H1 (cell line): Measurements from ENCODE around the gene CACNA1G. TPM values are rescaled to one million over a fixed set of nuclear protein-coding genes. Genes with fewer than 3 reads are reported as not detected.

Source experiments
- CTCF ChIA-PET: fragments of 300-600 bp; sonication (Branson Sonifier 250); formaldehyde crosslinking; loops from one replicate; lab custom pipeline; 2021; ENCODE audit not compliant: partially characterized antibody; lab: Charles Lee
- POLR2A ChIA-PET: fragments of 300-600 bp; sonication (Branson Sonifier 250); formaldehyde crosslinking; loops from one replicate; lab custom pipeline; 2021; ENCODE audit warnings: inconsistent platforms; ENCODE audit not compliant: partially characterized antibody; lab: Charles Lee
- DNase-seq, 2 experiments: peaks; one replicate each; pipeline versions ENCODE4 v3.0.0 to v3.0.0-alpha.2; 2010 to 2022; ENCODE audit warnings: low spot score in 2 of 2, low read depth in 1 of 2, mixed read lengths in 1 of 2
- FAIRE-seq: peaks from 2 replicates; lab custom pipeline; 2011; peaks lifted over from hg19 to GRCh38; lab: Jason Lieb, UNC
- H2AFZ ChIP-seq: 2 replicates; pipeline ENCODE4 v1.8.1; 2012; ENCODE audit warnings: low read length, inconsistent platforms
- H2AK5ac ChIP-seq: 2 replicates; pipeline ENCODE4 v1.6.1; 2013; ENCODE audit warnings: low read depth, low read length
- H2BK120ac ChIP-seq: replicated peaks from 2 replicates; pipeline ENCODE3; 2013; ENCODE audit warnings: low read depth, low read length, inconsistent platforms
- H2BK12ac ChIP-seq: 2 replicates; pipeline ENCODE4 v1.6.1; 2013; ENCODE audit warnings: low read depth, low read length
- H2BK15ac ChIP-seq: 2 replicates; pipeline ENCODE4 v1.6.1; 2013; ENCODE audit warnings: low read length
- H2BK20ac ChIP-seq: 2 replicates; pipeline ENCODE4 v1.6.1; 2013; ENCODE audit warnings: low read length
- H2BK5ac ChIP-seq: 2 replicates; pipeline ENCODE4 v1.6.1; 2013; ENCODE audit warnings: low read depth, low read length
- H3K14ac ChIP-seq: 2 replicates; pipeline ENCODE4 v1.6.1; 2013; ENCODE audit warnings: inconsistent platforms; ENCODE audit not compliant: insufficient read length
- H3K18ac ChIP-seq: 2 replicates; pipeline ENCODE4 v1.6.1; 2013; ENCODE audit warnings: low read length; ENCODE audit errors: extremely low read depth
- H3K23ac ChIP-seq: 2 replicates; pipeline ENCODE4 v1.6.1; 2013; ENCODE audit warnings: inconsistent platforms; ENCODE audit not compliant: insufficient read length
- H3K23me2 ChIP-seq: 2 replicates; pipeline ENCODE4 v1.6.1; 2013; ENCODE audit warnings: low read depth, low read length
- H3K27ac ChIP-seq: 2 replicates; pipeline ENCODE4 v1.6.1; 2011; ENCODE audit warnings: low read depth, low read length, inconsistent platforms
- H3K27me3 ChIP-seq, 4 experiments: replicated peaks in 1 of 4; 1 replicate in 1 of 4; 2 replicates in 3 of 4; pipeline versions ENCODE4 v1.6.1 to v1.8.1; 2011 to 2013; ENCODE audit warnings: low read length in 3 of 4, mild to moderate bottlenecking in 3 of 4, inconsistent platforms in 2 of 4, mixed read lengths in 2 of 4, moderate library complexity in 1 of 4; ENCODE audit not compliant: control insufficient read depth in 3 of 4, insufficient read depth in 3 of 4; ENCODE audit errors: extremely low read depth in 1 of 4
- H3K36me3 ChIP-seq, 4 experiments: 2 replicates each; pipeline versions ENCODE4 v1.6.1 to v1.8.1; 2011 to 2013; ENCODE audit warnings: mild to moderate bottlenecking in 4 of 4, low read length in 3 of 4, moderate library complexity in 2 of 4, control low read depth in 1 of 4, inconsistent platforms in 1 of 4; ENCODE audit not compliant: insufficient read depth in 4 of 4, control insufficient read depth in 2 of 4
- H3K4ac ChIP-seq: replicated peaks from 2 replicates; pipeline ENCODE3; 2013; ENCODE audit warnings: low read length, low read depth, mixed read lengths, inconsistent platforms; ENCODE audit not compliant: insufficient read length
- H3K4me1 ChIP-seq, 4 experiments: replicated peaks in 1 of 4; 1 replicate in 1 of 4; 2 replicates in 3 of 4; pipeline versions ENCODE4 v1.6.1 to v1.8.1; 2011 to 2013; ENCODE audit warnings: low read length in 3 of 4, inconsistent platforms in 2 of 4, mixed read lengths in 1 of 4; ENCODE audit not compliant: insufficient read depth in 4 of 4, control insufficient read depth in 3 of 4
- H3K4me2 ChIP-seq, 2 experiments: 2 replicates each; pipeline versions ENCODE4 v1.6.1 to v1.8.1; 2011 to 2013; ENCODE audit warnings: low read depth in 2 of 2, low read length in 2 of 2, control low read depth in 1 of 2, inconsistent platforms in 1 of 2, mild to moderate bottlenecking in 1 of 2; ENCODE audit not compliant: insufficient read depth in 1 of 2
- H3K4me3 ChIP-seq, 4 experiments: fragments of 200-600, 300-600 bp in 1 of 4; sonication (generic), shearing (Covaris generic), sonication (Bioruptor Twin) in 1 of 4; 2 replicates each; pipeline versions ENCODE4 v1.5.1 to v1.8.1; 2011 to 2016; ENCODE audit warnings: low read length in 4 of 4, low read depth in 3 of 4, control low read depth in 2 of 4, inconsistent platforms in 2 of 4, mild to moderate bottlenecking in 2 of 4, mixed read lengths in 1 of 4, moderate library complexity in 1 of 4; ENCODE audit not compliant: insufficient read depth in 2 of 4; ENCODE audit errors: extremely low read depth in 1 of 4
- H3K56ac ChIP-seq: replicated peaks from 2 replicates; pipeline ENCODE3; 2013; ENCODE audit warnings: low read depth, mild to moderate bottlenecking, mixed read lengths, low read length, inconsistent platforms; ENCODE audit not compliant: insufficient read length
- H3K79me1 ChIP-seq: 2 replicates; pipeline ENCODE4 v1.6.1; 2013; ENCODE audit warnings: low read depth, low read length, control low read depth
- H3K79me2 ChIP-seq, 2 experiments: 2 replicates each; pipeline versions ENCODE4 v1.6.1 to v1.8.1; 2012 to 2013; ENCODE audit warnings: low read length in 2 of 2, mild to moderate bottlenecking in 2 of 2, inconsistent platforms in 1 of 2; ENCODE audit not compliant: insufficient read depth in 2 of 2, control insufficient read depth in 1 of 2
- H3K9ac ChIP-seq, 4 experiments: replicated peaks in 1 of 4; 1 replicate in 1 of 4; 2 replicates in 3 of 4; pipeline versions ENCODE4 v1.6.1 to v1.8.1; 2011 to 2013; ENCODE audit warnings: low read depth in 3 of 4, low read length in 3 of 4, control low read depth in 2 of 4, mild to moderate bottlenecking in 2 of 4, moderate library complexity in 2 of 4, inconsistent platforms in 1 of 4; ENCODE audit errors: extremely low read depth in 1 of 4
- H3K9me3 ChIP-seq, 2 experiments: 2 replicates each; pipeline versions ENCODE4 v1.6.1 to v1.8.1; 2012 to 2013; ENCODE audit warnings: mild to moderate bottlenecking in 2 of 2, moderate library complexity in 2 of 2, control low read depth in 1 of 2, inconsistent platforms in 1 of 2, low read depth in 1 of 2, low read length in 1 of 2, mixed read lengths in 1 of 2; ENCODE audit not compliant: insufficient read depth in 2 of 2
- H4K20me1 ChIP-seq, 2 experiments: replicated peaks in 1 of 2; 2 replicates each; pipeline versions ENCODE3 to v1.8.1; 2011 to 2013; ENCODE audit warnings: inconsistent platforms in 2 of 2, low read length in 2 of 2, mild to moderate bottlenecking in 1 of 2; ENCODE audit not compliant: insufficient read depth in 2 of 2, control insufficient read depth in 1 of 2
- H4K5ac ChIP-seq: 2 replicates; pipeline ENCODE4 v1.6.1; 2013; ENCODE audit warnings: low read length, low read depth, mixed read lengths, inconsistent platforms; ENCODE audit not compliant: insufficient read length
- H4K8ac ChIP-seq: 2 replicates; pipeline ENCODE4 v1.8.0; 2013; ENCODE audit warnings: mild to moderate bottlenecking, moderate library complexity, low read length, inconsistent platforms; ENCODE audit not compliant: insufficient read depth; ENCODE audit errors: extremely low read depth
- H4K91ac ChIP-seq: replicated peaks from 2 replicates; pipeline ENCODE3; 2013; ENCODE audit warnings: low read length, mixed read lengths, inconsistent platforms; ENCODE audit not compliant: insufficient read length
- GTF2F1 ChIP-seq: IDR thresholded peaks from 2 replicates; pipeline ENCODE4 v1.6.1; 2012; ENCODE audit warnings: low read depth, low read length, improper control_type of control experiment, borderline replicate concordance
- NRF1 ChIP-seq: IDR thresholded peaks from 2 replicates; pipeline ENCODE4 v1.6.1; 2011; ENCODE audit warnings: mild to moderate bottlenecking, low read depth, low read length, improper control_type of control experiment
- PHF8 ChIP-seq: fragments of 200-600 bp; sonication (generic); conservative IDR thresholded peaks from 2 replicates; pipeline ENCODE4 v1.7.1; 2012; ENCODE audit warnings: low read depth, mild to moderate bottlenecking, inconsistent platforms, low read length, moderate library complexity
- POLR2A ChIP-seq, 2 experiments: IDR thresholded peaks; 1 replicate in 1 of 2; 2 replicates in 1 of 2; pipeline ENCODE4 v1.6.1; 2011; ENCODE audit warnings: low read depth in 2 of 2, low read length in 2 of 2, mild to moderate bottlenecking in 2 of 2; ENCODE audit errors: control extremely low read depth in 1 of 2
- SP2 ChIP-seq: IDR thresholded peaks from 2 replicates; pipeline ENCODE4 v1.6.1; 2012; ENCODE audit warnings: mild to moderate bottlenecking, low read length, inconsistent platforms
- TAF1 ChIP-seq: IDR thresholded peaks from 2 replicates; pipeline ENCODE4 v1.6.1; 2011; ENCODE audit warnings: mild to moderate bottlenecking, low read depth, low read length
- WGBS, 2 experiments: shearing (Covaris generic) in 1 of 2; methylation state at CpG; one replicate each; pipeline versions ENCODE4 v1.1.6 to v1.1.7; 2013 to 2015; ENCODE audit warnings: low lambda C conversion rate in 2 of 2, mixed read lengths in 2 of 2, inconsistent platforms in 1 of 2, low coverage in 1 of 2, missing lambda C conversion rate in 1 of 2; ENCODE audit not compliant: insufficient replicate concordance in 2 of 2, insufficient coverage in 1 of 2, insufficient read length in 1 of 2; ENCODE audit errors: extremely low coverage in 1 of 2, missing lambda C conversion rate in 1 of 2; 5-methylcytosine and 5-hydroxymethylcytosine counted together
- polyA plus RNA-seq, 7 experiments: library from polyadenylated mRNA; depleted of rRNA in 3 of 7; stranded (reverse) in 5 of 7; unstranded in 2 of 7; fragments of >200 nt in 5 of 7; fragments of 200-250 nt in 2 of 7; gene quantifications; 1 replicate in 5 of 7; 2 replicates in 1 of 7; 4 replicates in 1 of 7; pipeline versions ENCODE4 v1.2.1 to v1.2.3, GENCODE V29; 2011 to 2013; ENCODE audit warnings: missing spikeins in 2 of 7, mixed read lengths in 2 of 7
- total RNA-seq: library from RNA; stranded (reverse); fragmentation: NEBNext Ultra II Directional; extraction: Animal tissue kit (Norgen Biotek cat#: 25700); gene quantifications from 2 replicates; pipeline ENCODE4 v1.2.1, GENCODE V29; 2021
- TF ChIP-seq, protein P1 (sequence below): IDR thresholded peaks from 2 replicates; pipeline ENCODE4 v1.6.1; 2012; ENCODE audit warnings: low read length, inconsistent platforms

Gene CACNA1G
- total and polyA plus RNA-seq, 2 of the 8 experiments (the other 6 are each of a cell fraction or from before 2014, with no cell fraction given) = 2.9 to 4.9 TPM

DNA sequence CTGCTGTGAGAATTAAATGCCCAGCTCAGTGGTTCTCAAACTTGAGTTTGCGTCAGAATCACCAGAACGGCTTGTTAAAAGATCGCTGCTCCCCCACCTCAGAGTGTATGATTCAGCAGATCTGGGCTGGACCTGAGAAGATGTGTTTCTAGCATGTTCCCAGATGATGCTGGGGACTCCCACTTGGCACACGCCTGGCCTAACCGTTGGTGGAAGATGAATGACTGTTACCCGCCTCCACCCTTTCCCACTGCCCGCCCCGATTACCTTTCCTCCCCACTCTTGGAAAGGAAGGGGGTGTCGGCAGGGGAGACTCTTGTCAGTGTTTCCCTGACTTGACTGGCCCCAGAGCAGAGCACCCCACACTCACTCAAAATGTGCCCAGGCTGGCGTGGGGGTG, 44.9 kb downstream of the CACNA1G start:
- Histone ChIP-seq H2BK15ac (no peak overlapping the region), H3K18ac (no peak overlapping the region), H3K4ac (no peak overlapping the region), H3K9ac (no peak overlapping the region), H4K5ac (no peak overlapping the region), H4K8ac (no peak overlapping the region), H3K23me2 (no peaks in the 10 kb centered on the region), H2BK5ac (no peak overlapping the region), H4K20me1 (no peaks in the 10 kb centered on the region), H3K4me1 (peaks cover 0 to 15% (median 4%) of the 10 kb centered on the region in 4 experiments; a peak in 5 of 7 replicates), H2BK12ac (no peak overlapping the region), H3K36me3 (no peaks in the 10 kb centered on the region), H3K23ac (no peak overlapping the region), H3K4me3 (no peak overlapping the region), H2BK20ac (no peak overlapping the region), H3K4me2 (no peak overlapping the region), H4K91ac (no peak overlapping the region), H3K79me1 (no peaks in the 10 kb centered on the region), H3K9me3 (no peaks in the 10 kb centered on the region), H2AFZ (no peak overlapping the region), H2BK120ac (no peak overlapping the region), H3K14ac (no peak overlapping the region), H3K79me2 (no peaks in the 10 kb centered on the region), H3K27me3 (no peaks in the 10 kb centered on the region), H3K56ac (no peak overlapping the region), H2AK5ac (no peak overlapping the region), H3K27ac (no peak overlapping the region)
- ChIA-PET CTCF (interaction anchor here (0.9 to 19.7 kb wide), 11 partner anchors 8 to 91 kb away, joined by 3 to 300 read pairs (median 9); partner anchors contain the start of gene ABCC3), POLR2A (interaction anchor here (1.4 kb wide), 1 partner anchor 12 kb away, joined by 5 read pairs; no protein-coding TSS in a partner anchor)
- DNase-seq (no peak), FAIRE-seq (no peak)
- WGBS, 2 experiments = 90% methylated on average over 7 of the region's 10 CpGs; no CpG with 5 or more reads in 1 of the 2 experiments
- no peak for TF ChIP-seq PHF8
- TF ChIP-seq TAF1 = no peak
- TF ChIP-seq NRF1 = no peak
- TF ChIP-seq GTF2F1 = no peak
- TF ChIP-seq POLR2A (IDR thresholded peaks at IDR 0.05; ENCODE audit: control extremely low read depth in 1 of 2, low read depth in 2 of 2, low read length in 2 of 2) = no peak
- TF ChIP-seq, protein P1, sequence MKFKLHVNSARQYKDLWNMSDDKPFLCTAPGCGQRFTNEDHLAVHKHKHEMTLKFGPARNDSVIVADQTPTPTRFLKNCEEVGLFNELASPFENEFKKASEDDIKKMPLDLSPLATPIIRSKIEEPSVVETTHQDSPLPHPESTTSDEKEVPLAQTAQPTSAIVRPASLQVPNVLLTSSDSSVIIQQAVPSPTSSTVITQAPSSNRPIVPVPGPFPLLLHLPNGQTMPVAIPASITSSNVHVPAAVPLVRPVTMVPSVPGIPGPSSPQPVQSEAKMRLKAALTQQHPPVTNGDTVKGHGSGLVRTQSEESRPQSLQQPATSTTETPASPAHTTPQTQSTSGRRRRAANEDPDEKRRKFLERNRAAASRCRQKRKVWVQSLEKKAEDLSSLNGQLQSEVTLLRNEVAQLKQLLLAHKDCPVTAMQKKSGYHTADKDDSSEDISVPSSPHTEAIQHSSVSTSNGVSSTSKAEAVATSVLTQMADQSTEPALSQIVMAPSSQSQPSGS = no peak
- TF ChIP-seq SP2 = no peak
